GM19193 (cell line): ENCODE data around the gene SLC30A4.

Experiments
- POLR2A ChIP-seq: IDR thresholded peaks from 4 replicates; pipeline ENCODE4 v1.6.1; 2011; ENCODE audit not compliant: insufficient read depth, insufficient read length; ENCODE audit errors: extremely low read depth

SLC30A4 gene

GRCh38 chr15:45534821-45535220 is 12.3 kb upstream of the SLC30A4 start:
- no peak for TF ChIP-seq POLR2A

GRCh38 chr15:45529613-45530012 is 7.1 kb upstream of the SLC30A4 start:
- TF ChIP-seq POLR2A = no peak

- no peak for TF ChIP-seq POLR2A
These were observed 4.5 kb upstream of the SLC30A4 start for GRCh38 chr15:45527086-45527485.

GRCh38 chr15:45523166-45523460 is 558 bp upstream of the SLC30A4 start:
- TF ChIP-seq POLR2A = no peak

GRCh38 chr15:45521596-45522327 is 793 bp downstream of the SLC30A4 start:
- TF ChIP-seq POLR2A = no peak

- no peak for TF ChIP-seq POLR2A
These were observed 11.7 kb downstream of the SLC30A4 start for GRCh38 chr15:45510758-45511280.

GRCh38 chr15:45499426-45499825 is 23.1 kb downstream of the SLC30A4 start:
- TF ChIP-seq POLR2A = no peak

- no peak for TF ChIP-seq POLR2A
These were observed 23.9 kb downstream of the SLC30A4 start for GRCh38 chr15:45498701-45499100.

GRCh38 chr15:45497261-45497660 is 25.3 kb downstream of the SLC30A4 start:
- TF ChIP-seq POLR2A = no peak

GRCh38 chr15:45496658-45497057 is 25.9 kb downstream of the SLC30A4 start:
- TF ChIP-seq POLR2A = no peak

- no peak for TF ChIP-seq POLR2A
These were observed 27.0 kb downstream of the SLC30A4 start for GRCh38 chr15:45495588-45495987.

- TF ChIP-seq POLR2A = no peak
These were observed 32.8 kb downstream of the SLC30A4 start for GRCh38 chr15:45489690-45490238.

- TF ChIP-seq POLR2A = no peak
These were observed 36.2 kb downstream of the SLC30A4 start for GRCh38 chr15:45486317-45486716.

- no peak for TF ChIP-seq POLR2A
These were observed 41.4 kb downstream of the SLC30A4 start for GRCh38 chr15:45481135-45481534.

GRCh38 chr15:45476410-45476809 is 46.1 kb downstream of the SLC30A4 start:
- no peak for TF ChIP-seq POLR2A

GRCh38 chr15:45474799-45475198 is 47.8 kb downstream of the SLC30A4 start:
- TF ChIP-seq POLR2A = no peak
